GM21526 (cell line): Measurements from ENCODE around the gene SH3GL3.

Experiments
- ATAC-seq: cut with Tn5 transposase; IDR thresholded peaks from one replicate; pipeline ENCODE4 v1.9.1; 2021; ENCODE audit warnings: moderate library complexity; ENCODE audit not compliant: unreplicated experiment, low FRiP score

The SH3GL3 gene

DNA sequence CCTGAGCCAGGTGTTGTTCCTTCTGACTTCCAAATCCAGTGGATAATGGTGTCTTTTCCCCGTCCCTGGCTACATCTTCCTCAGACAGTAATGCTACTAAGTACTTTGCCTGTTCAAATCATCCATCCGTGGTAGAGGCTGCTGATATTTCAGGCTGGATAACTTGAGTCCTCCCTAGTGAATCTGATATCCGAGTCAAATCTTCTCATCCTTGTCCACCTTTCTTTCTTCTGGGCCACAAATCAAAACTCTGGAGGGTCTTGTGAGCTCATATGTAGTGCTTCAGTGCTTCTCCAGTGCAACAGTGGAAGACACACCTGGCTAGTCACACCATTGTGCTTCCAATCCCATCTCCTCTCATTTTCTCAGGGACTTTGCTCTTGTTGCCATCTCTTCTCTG is 11.2 kb downstream of the SH3GL3 start:
- ATAC-seq, result no peak

DNA sequence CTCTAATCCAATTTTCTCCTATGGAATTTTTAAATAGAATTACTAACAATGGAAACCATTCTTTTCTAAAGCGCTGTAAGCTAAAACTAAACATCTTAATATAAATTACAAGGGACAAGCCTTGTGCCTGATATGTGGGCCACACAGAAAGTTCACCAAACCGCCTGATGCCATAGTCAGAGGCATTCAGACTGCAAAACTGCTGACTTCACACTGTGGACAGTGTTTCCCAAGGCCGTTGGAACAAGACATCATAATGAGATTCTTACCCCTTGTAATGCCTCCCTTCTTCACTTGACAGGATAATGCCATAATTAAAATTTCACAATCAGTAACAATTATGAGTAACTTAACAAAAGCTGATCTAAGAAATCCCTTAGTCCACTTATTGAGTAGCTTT is 14.9 kb downstream of the SH3GL3 start:
- ATAC-seq, result no peak

DNA sequence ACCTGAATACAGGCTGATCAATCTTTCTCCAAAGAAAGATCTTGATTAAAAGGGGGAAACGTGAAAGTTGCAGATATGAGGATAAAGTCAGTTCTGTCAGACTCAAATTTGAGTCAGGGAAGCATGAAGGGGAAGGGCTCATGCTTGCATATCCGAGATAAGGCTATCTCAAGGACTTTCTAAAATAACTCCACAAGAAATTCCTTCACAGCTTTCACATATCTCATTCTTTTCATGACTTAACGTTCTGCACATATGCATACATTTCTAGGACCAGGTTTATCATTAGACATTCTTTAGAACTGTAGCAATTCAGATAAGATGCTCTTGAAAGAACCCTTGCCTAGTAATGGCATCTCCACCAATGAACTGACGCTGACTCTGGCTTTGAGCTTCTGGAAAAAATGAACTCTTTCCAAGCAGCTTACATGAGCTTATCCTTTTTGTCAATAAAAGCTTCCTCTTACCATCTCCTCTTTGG is 15.9 kb downstream of the SH3GL3 start:
- no peak for ATAC-seq

DNA sequence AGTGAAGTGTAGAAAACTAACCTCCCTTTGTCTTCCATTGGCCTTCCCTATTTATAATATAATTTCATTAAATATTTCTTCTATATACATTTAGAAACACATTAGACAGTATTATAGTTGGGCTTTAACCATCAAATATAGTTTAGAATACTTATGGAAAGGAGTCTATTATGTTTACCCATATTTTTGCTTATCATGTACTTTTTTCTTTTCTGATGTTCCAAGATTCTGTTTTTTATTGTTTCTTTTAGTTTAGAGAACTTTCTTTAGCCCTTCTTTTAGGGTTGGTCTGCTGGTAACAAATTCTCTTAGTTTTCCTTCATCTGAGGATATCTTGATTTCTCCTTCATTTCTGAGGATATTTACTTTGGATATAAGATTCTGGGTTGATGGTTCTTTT is 23.7 kb downstream of the SH3GL3 start:
- no peak for ATAC-seq

DNA sequence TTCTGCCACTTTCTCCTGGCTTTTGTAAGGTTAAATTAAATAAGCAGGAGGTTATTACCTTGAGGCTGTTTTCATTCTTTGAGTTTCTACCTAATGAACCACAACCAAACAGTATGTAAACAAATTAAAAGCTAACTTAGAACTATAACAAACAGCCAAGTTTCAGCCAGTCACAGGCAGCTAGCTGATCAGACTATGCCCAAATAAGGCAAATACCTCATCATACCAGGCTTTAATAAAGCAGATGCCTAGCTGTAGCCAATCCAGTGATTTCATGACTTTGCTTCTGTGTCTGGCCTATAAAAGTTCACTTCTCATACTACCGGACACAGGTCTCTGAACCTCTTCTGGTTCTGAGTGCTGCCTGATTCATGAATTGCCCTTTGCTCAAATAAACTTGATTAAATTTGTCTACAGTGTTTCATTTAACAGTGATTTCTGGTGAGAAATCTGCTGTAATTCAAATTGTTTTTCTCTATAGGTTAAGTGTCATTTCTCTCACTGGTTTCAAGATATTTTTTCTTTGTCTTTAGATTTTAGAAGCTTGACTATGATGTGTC is 24.2 kb downstream of the SH3GL3 start:
- ATAC-seq, result no peak

DNA sequence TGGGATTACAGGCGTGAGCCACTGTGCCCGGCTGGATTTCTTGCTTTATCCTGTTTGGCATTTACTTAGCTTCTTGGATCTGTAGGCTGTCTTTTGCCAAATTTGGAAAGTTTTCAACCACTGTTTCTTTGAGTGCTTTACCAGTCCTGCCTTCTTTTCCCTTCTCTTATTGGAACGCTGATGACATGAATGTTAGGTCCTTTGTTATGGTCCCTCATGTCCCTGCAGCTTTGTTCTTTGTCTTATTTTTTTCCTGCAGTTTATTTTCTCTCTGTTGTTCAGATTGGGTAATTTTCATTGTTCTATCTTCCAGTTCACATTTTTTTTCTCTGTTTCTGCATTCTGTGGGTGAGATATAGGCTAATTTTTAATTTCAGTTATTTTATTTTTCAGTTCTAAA is 25.0 kb downstream of the SH3GL3 start:
- ATAC-seq, result no peak

DNA sequence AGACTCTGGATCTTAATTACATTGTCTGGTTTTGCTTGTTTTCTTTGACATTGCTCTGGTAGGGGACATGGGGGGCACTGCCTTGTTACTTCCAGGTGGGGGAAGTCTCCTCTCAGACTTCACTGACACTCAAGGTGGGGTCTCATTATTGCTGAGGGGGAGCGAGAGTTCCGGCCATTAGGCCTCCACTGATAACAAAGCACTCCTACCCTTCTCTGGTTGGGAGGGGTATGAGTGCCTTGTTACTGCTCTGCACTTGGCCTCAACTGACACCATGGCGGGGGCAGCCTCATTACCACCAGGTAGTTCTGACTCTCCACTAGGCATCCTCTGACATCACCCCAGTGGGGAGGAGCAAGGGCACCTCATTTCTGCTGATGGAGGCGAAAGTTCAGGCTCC is 25.7 kb downstream of the SH3GL3 start:
- no peak for ATAC-seq

DNA sequence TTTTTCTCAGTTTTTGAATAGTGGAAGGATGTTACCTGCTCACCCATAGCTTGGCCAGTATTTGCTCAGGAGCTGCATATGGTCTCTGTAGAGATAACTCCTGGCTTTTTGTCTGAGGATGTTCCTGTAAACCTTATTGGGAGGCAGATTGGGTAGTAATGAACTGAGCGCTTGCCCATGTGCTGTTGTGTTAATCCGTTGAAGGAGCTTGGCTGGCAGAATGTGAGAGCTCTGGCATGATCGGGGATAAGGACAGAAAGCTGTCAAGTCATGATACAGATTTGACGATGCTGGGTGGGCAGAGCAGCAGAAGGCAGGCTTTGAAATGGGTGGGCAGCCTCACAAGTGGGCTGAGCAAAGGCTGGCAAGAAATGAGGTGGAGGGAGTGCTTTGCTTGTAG is 27.4 kb downstream of the SH3GL3 start:
- ATAC-seq, result no peak

DNA sequence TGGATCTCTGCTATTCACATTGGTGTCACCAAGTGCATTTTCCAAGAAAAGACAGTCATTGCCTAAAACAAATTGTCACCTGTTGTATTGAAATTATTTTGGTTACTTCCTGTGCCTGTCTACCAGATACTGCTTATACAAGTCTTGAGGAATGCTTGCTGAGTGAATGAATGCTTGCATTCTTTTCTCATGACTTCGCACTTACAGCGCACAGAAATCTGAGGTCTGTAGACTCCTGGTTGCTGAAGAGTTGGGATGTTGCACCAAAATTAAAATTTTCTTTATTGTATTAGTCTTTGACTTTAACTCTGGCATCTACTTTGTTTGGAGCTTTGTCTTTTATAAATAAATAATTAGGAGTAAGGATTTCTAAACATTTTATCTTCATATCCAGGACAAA is 28.4 kb downstream of the SH3GL3 start:
- no peak for ATAC-seq

DNA sequence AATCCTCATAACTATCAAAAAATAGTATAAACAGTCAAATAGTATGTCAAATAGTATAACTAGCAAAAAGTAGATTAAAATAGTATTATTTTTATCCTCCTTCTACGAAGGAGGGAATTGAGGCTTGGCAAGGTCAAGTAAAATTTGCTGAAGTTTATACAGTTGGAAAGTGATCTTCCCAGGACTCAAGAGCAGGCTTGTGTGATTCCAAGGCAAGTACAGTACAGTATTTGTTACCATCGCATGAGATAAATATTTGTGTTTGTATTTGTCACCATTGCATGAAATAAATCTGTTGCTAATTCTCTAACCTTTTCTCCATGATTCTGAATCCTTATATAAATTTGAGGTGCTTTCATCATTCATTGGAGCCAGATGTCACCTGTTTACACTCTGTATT is 28.9 kb downstream of the SH3GL3 start:
- ATAC-seq, result no peak

DNA sequence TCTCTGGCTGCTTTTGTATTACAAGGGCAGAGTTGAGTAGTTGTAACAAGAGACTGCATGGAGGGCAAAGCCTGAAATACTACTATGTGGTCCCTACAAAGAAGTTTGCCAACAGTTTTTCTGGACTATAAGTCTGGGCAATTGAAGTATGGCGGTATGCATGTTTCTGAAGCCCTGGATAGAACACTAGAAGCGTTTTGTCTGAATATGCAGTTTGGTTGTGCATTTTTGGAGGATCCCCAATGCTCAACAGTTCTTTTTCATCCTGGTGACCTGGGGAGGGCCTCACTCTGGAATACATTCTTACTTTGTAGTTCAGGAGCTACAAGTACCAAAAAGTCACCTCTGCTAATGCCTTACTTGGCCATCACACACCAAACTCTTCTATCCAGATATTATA is 29.6 kb downstream of the SH3GL3 start:
- ATAC-seq, result no peak

DNA sequence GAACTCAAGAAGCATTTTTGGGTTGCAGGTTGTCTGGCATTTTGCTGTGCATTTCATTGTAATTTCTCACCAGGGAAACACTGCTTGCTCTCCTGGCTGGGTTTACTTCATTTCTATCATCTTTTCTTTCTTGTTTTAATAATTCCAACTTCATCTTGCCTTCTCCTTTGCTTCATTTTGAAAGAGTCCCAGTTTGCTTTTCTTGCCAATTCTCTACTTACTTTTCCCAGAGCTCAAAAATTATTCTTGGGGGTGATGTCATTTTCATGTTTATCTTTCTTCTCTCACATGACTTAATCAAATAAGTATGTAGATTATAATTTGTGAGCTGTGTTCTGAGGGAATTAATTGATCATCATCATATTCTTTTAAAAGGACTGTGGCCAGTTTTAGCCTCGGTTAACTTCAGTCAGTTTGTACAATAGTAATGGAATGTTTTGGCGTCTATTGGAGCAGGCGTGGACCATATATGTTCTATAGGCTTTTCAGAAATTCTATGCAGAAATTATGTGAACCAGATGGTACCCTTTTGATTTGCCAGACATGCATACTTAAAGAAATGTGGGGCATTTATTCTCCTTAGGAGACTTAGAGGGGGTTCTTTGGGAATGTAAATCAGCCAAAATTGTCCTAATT is 30.1 kb downstream of the SH3GL3 start:
- ATAC-seq, result no peak

DNA sequence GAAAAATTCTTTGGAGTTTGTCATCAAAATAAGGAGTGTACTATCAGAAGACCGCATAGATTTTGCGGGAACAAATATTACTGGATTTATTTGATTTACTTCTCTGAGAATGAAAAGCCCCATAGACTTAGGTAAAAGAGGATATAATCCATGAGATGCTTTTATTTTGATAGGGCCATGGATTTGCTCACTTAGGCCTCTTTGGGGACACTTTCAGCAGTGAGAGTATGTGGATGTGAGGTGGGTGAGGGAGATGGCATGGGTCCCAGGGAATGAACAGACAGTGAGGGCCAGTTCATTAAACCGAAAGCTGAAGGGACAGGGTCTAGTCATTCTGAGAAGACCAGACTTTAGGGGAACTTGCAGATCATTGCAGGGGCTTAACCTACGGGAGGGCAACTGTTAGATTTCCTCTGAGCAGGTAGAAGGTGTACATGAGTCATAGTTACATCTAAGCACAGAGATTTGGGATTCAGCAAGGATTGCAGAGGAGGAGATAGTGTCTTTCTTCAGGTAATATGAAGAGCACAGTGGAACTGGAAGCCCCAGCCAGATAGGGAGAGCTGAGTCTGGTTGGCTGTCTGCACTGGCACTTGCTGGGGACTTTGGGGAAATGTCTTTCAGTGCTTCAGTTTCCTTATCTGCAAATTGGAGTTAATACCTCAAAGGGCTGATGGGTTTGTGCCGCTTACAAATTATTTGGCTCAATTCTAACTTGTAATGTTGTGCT is 30.8 kb downstream of the SH3GL3 start:
- no peak for ATAC-seq

DNA sequence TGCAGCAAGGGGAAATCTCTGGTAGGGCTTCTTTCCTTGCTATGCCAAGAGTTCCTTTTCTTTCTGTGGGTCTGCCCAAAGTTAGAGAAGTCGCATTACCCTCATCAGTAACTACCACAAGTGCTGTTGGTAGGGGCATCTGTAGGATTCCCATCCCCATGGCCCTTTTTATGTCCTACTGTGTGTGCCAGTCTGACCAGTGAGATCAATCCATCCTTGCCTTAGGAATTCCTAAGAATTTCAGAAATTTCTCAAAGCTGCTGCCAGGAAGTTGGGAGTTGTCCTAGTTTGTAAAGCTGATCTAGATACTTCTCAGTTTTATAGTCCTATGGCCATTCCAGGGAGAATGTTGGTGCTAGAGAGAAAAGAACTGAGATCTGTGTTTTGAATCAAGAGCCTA is 36.5 kb downstream of the SH3GL3 start:
- no peak for ATAC-seq

DNA sequence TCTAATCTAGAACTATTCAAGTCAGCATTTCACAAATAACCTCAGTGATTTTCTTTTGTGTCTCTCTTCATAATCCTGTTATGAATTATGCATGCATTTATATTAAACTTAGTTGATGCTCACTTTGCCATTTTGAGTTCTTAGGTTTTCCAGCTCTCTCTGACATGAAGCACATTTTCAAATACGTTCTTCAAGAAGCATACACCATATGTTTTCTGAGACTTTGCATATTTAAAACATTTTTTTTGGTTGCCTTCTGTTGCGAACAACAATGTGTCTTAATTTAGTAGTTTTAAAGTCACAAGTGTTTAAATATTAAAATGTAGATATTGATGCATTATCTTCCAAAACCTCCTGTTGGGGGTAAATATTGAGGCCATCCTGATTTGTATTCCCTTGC is 37.5 kb downstream of the SH3GL3 start:
- no peak for ATAC-seq

DNA sequence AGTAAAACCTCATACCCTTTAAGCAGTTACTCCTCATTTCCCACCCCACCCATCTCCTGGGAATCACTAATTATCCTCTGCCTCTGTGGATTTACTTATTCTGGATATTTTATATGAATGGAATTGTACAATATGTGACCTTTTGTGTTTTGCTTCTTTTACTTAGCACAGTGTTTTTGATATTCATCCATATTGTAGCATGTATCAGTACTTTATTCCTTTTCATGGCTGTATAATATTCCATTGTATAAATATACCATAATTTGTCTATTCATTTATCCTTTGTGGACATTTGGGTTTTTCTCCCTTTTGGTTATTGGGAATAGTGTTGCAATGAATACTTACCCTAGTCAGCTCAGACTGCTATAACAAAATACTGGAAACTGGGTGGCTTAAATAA is 39.2 kb downstream of the SH3GL3 start:
- no peak for ATAC-seq

DNA sequence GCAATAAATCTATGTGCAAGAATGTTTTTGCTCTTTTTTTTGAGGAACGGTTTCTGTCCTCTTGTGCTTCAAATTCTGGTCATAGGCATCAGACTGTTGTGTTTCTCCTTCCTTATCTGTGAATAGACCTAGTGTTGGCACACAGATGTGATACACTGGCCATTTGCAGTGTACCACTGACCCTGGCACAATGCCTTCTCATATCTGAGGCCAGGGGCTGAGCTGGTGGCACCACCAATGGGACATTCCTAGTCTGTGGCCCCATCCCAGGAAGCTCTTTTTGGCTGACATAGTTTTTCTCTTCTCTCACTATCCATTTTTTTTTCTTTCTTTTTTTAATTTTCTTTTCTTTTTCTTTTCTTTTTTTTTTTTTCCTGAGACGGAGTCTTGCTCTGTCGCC is 40.4 kb downstream of the SH3GL3 start:
- no peak for ATAC-seq

DNA sequence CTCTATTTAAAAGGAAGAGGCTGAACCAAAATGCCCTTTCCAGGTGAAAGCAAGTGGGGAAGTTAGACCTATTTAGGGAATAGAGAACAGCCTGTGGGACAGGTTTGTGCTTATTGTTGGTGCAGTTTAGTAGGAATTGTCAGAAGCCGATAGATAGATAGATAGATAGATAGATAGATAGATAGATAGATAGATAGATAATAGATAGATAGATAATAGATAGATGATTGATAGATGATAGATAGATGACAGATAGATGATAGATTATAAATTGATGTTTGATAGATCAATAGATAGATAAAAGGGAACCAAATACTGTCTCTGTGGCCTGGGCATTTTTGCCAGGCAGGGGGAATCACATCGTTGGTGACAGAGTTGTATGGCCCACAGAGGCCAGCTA is 42.5 kb downstream of the SH3GL3 start:
- ATAC-seq, result no peak

DNA sequence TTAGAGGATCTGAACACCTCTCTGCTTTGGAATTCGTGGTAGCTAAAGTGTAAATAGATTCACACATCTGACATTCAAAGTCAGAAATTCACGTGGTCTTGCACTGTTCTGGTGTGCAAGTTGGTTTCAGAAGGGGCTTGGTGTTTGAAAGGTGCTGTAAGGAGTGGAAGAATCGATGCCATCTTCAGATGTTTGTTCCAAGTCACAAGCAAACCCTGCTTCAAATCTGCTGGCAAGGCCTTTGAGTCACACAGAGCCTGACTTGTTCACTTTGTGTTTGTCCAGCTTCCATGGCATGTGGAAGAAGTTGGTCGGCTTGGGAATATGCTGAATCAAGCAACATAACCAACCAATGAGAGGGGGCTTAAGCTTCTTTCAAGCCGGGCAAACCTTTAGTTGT is 44.3 kb downstream of the SH3GL3 start:
- ATAC-seq, result no peak

DNA sequence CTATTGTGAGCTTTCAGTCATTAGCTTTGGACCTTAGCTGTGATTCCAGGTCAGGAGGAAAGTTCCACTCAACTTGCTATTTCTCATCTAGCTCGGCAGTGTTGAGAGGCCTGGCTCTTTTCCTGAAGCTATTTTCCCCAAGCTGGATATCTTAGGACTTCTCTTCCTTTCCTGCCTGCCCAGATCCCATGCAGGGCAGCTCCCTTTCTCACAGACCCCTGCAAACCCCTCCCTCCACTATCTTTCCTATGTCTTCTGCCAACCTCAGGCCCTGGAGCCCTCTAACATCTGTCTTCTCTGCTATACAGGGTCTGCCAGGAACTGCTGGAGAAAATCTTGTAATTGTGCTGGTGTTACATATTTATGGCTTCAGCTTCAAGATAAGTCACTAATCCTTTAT is 49.6 kb downstream of the SH3GL3 start:
- no peak for ATAC-seq

DNA sequence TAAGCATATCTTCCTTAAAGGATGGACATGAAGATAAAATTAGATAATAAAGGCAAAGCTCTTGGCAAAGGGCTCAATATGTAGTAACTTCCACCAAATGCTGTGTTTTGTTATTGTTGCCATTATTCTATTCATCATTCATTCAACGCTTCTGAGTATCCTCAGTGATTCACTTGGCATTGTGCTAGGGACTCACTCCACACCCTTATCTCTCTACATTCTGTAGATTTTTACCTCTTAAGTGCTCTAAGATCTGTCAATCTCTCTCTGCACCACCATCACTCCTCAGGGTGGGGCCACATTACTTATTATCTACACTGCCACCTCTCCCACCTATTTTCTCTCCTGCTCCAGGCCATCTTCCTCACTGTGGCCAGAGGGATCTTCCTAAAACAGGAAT is 51.2 kb downstream of the SH3GL3 start:
- ATAC-seq, result no peak

DNA sequence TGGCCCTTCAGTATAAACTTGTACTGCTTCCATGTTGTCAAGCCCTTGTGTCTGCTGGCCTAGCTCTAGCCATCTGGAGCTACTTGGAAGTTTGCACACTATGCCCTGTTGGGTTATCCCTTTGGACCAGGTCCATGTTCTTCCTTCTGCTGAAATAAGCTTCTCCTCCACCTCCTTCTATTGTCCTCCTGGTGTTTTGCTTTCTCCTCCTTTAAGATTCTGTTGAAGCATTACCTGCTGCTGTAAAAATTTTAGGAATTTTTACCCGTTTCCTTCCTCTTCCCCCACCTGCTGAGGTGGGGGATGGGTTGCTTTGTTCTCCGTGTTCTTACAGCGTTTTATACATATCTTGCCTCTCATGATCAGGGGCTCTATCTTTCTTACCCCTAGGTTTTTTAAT is 51.7 kb downstream of the SH3GL3 start:
- no peak for ATAC-seq
